ENCODE data around the gene VPREB3. TPM values are rescaled to one million over a fixed set of nuclear protein-coding genes. Genes with fewer than 3 reads are reported as not detected.

VPREB3 gene
- total and polyA plus RNA-seq, 4 donors: 0.69 to 3.2 (median 1.8) TPM; not detected in 1

DNA sequence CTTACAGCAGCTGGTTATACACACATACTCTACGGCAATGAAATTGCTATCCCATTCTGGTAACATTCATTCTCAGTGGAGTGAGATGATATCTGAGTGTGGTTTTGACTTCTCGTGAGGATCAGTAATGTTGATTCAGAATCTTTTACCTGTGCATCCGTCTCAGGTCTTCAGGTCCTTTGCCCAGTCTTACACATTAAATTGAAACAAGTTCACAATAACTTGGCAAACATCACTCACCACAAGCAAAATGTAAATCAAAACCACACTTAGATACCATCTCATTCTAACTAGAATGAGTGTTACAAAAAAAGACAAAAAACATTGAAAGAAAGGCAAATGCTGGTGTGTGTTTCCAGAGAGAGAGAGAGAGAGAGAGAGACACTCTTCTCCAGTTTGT, 49.4 kb downstream of the VPREB3 start:
- peaks cover 2 to 76% (median 61%) of the 10 kb centered on the region in 4 donors for H3K36me3 ChIP-seq (ENCODE audit: control insufficient read depth in 4 of 4, insufficient read depth in 3 of 4, low read depth in 1 of 4, low read length in 3 of 4)
- no peaks in the 10 kb centered on the region for H3K27me3 ChIP-seq (ENCODE audit: control insufficient read depth in 4 of 4, insufficient read depth in 4 of 4, low read length in 3 of 4)
- no peak for TF ChIP-seq EGR1 (IDR thresholded peaks at IDR 0.05; ENCODE audit: low read depth in 2 of 2)
- TF ChIP-seq HNF4G (IDR thresholded peaks at IDR 0.05): no peak
- no peak for TF ChIP-seq TAF1 (conservative IDR thresholded peaks at IDR 0.05)
- TF ChIP-seq YY1 (IDR thresholded peaks at IDR 0.05): no peak
- TF ChIP-seq NR2F2 (IDR thresholded peaks at IDR 0.05): no peak
- TF ChIP-seq, protein P1, sequence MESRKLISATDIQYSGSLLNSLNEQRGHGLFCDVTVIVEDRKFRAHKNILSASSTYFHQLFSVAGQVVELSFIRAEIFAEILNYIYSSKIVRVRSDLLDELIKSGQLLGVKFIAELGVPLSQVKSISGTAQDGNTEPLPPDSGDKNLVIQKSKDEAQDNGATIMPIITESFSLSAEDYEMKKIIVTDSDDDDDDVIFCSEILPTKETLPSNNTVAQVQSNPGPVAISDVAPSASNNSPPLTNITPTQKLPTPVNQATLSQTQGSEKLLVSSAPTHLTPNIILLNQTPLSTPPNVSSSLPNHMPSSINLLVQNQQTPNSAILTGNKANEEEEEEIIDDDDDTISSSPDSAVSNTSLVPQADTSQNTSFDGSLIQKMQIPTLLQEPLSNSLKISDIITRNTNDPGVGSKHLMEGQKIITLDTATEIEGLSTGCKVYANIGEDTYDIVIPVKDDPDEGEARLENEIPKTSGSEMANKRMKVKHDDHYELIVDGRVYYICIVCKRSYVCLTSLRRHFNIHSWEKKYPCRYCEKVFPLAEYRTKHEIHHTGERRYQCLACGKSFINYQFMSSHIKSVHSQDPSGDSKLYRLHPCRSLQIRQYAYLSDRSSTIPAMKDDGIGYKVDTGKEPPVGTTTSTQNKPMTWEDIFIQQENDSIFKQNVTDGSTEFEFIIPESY (IDR thresholded peaks at IDR 0.05): no peak
- TF ChIP-seq, protein P2, sequence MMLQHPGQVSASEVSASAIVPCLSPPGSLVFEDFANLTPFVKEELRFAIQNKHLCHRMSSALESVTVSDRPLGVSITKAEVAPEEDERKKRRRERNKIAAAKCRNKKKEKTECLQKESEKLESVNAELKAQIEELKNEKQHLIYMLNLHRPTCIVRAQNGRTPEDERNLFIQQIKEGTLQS (IDR thresholded peaks at IDR 0.05): no peak
- TF ChIP-seq FOXA2 (IDR thresholded peaks at IDR 0.05): no peak
- H3K27ac ChIP-seq (ENCODE audit: low read depth in 1 of 2, low read length in 2 of 2): no peak overlapping the region
- WGBS: 95% methylated on average over 3 of the region's 3 CpGs
- no peaks in the 10 kb centered on the region for H3K9me3 ChIP-seq (ENCODE audit: control insufficient read depth in 4 of 4, low read length in 3 of 4)
- no peak overlapping the region for H3K4me3 ChIP-seq (ENCODE audit: low read depth in 1 of 3, low read length in 3 of 3)
- H3K9ac ChIP-seq (ENCODE audit: low read depth in 1 of 2, low read length in 2 of 2): no peak overlapping the region
- H3K4me1 ChIP-seq (ENCODE audit: control insufficient read depth in 4 of 4, insufficient read depth in 4 of 4, low read length in 3 of 4): no peaks in the 10 kb centered on the region
- DNase-seq (ENCODE audit: low spot score): no peak

DNA sequence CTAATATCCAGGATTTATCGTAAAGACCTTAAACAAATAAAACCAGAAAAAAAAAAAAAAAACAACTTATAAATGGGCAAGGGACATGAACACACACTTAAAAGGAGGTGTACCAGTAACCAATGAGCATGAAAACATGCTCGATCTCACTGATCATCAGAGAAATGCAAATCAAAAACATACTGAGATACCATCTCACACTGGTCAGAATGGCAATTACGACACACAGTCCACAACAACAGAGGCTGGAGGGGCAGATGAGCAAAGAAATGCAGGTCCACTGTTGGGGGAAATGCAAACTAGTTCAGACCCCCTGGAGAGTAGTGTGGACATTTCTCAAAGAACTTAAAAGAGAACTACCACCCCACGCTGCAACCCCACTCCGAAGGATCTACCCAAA, 50.2 kb downstream of the VPREB3 start:
- WGBS: 96% methylated on average over 5 of the region's 5 CpGs
- H3K4me1 ChIP-seq (ENCODE audit: control insufficient read depth in 4 of 4, insufficient read depth in 4 of 4, low read length in 3 of 4): no peaks in the 10 kb centered on the region
- peaks cover under 1 to 70% (median 60%) of the 10 kb centered on the region in 4 donors for H3K36me3 ChIP-seq (ENCODE audit: control insufficient read depth in 4 of 4, insufficient read depth in 3 of 4, low read depth in 1 of 4, low read length in 3 of 4)
- no peaks in the 10 kb centered on the region for H3K9me3 ChIP-seq (ENCODE audit: control insufficient read depth in 4 of 4, low read length in 3 of 4)
- no peak overlapping the region for H3K9ac ChIP-seq (ENCODE audit: low read depth in 1 of 2, low read length in 2 of 2)
- no peak overlapping the region for H3K4me3 ChIP-seq (ENCODE audit: low read depth in 1 of 3, low read length in 3 of 3)
- TF ChIP-seq, protein P2 (IDR thresholded peaks at IDR 0.05): no peak
- no peaks in the 10 kb centered on the region for H3K27me3 ChIP-seq (ENCODE audit: control insufficient read depth in 4 of 4, insufficient read depth in 4 of 4, low read length in 3 of 4)
- DNase-seq (ENCODE audit: low spot score): no peak
- H3K27ac ChIP-seq (ENCODE audit: low read depth in 1 of 2, low read length in 2 of 2): no peak overlapping the region

Other genes starting within 250 kb of the VPREB3 start
- 10 to 100 TPM in 1 of 2 donors, not detected in 1; 17.4 TPM for gene IGLL1, start 174.1 kb downstream of the VPREB3 start, total RNA-seq
- gene IGLL1, start 174.1 kb downstream of the VPREB3 start, polyA plus RNA-seq: not detected
- gene DRICH1, start 122.1 kb downstream of the VPREB3 start, total RNA-seq: under 1 TPM; 0.08 to 0.33 TPM
- gene DRICH1, start 122.1 kb downstream of the VPREB3 start, polyA plus RNA-seq: not detected
- gene RGL4, start 63.4 kb downstream of the VPREB3 start, total RNA-seq: 1 to 10 TPM in 1 of 2 donors, under 1 TPM in 1; 0.75 to 6.2 TPM
- gene RGL4, start 63.4 kb downstream of the VPREB3 start, polyA plus RNA-seq: under 1 TPM; 0.25 to 0.37 TPM
- gene ZNF70, start 3.3 kb downstream of the VPREB3 start, total RNA-seq: 1 to 10 TPM; 1.2 to 1.9 TPM
- gene ZNF70, start 3.3 kb downstream of the VPREB3 start, polyA plus RNA-seq: under 1 TPM; 0.14 to 0.20 TPM
- under 1 TPM; 0.14 to 0.17 TPM for gene C22orf15, start 8.6 kb upstream of the VPREB3 start, total RNA-seq
- gene C22orf15, start 8.6 kb upstream of the VPREB3 start, polyA plus RNA-seq: under 1 TPM; 0.03 to 0.10 TPM
- 10 to 100 TPM; 13.4 to 24.0 TPM for gene CHCHD10, start 13.5 kb upstream of the VPREB3 start, total RNA-seq
- 100 to 1,000 TPM; 254 to 784 TPM for gene CHCHD10, start 13.5 kb upstream of the VPREB3 start, polyA plus RNA-seq
- 10 to 100 TPM in 1 of 2 donors, under 1 TPM in 1; 0.33 to 33.7 TPM for gene MMP11, start 18.4 kb upstream of the VPREB3 start, total RNA-seq
- under 1 TPM; 0.33 to 0.89 TPM for gene MMP11, start 18.4 kb upstream of the VPREB3 start, polyA plus RNA-seq
- gene SMARCB1, start 32.5 kb upstream of the VPREB3 start, total RNA-seq: 10 to 100 TPM; 15.1 to 19.4 TPM
- 10 to 100 TPM; 18.8 to 22.5 TPM for gene SMARCB1, start 32.5 kb upstream of the VPREB3 start, polyA plus RNA-seq
- 1 to 10 TPM; 1.0 to 4.5 TPM for gene DERL3, start 84.6 kb upstream of the VPREB3 start, total RNA-seq
- gene DERL3, start 84.6 kb upstream of the VPREB3 start, polyA plus RNA-seq: 1 to 10 TPM; 3.3 to 9.3 TPM
- gene SLC2A11, start 103.5 kb upstream of the VPREB3 start, total RNA-seq: 1 to 10 TPM; 5.0 to 9.0 TPM
- 1 to 10 TPM; 3.4 to 3.5 TPM for gene SLC2A11, start 103.5 kb upstream of the VPREB3 start, polyA plus RNA-seq
- gene MIF, start 140.0 kb upstream of the VPREB3 start, total RNA-seq: 100 to 1,000 TPM; 108 to 207 TPM
- gene MIF, start 140.0 kb upstream of the VPREB3 start, polyA plus RNA-seq: 1,000 to 10,000 TPM in 1 of 2 donors, 100 to 1,000 TPM in 1; 399 to 1,047 TPM
- 10 to 100 TPM in 1 of 2 donors, 1 to 10 TPM in 1; 8.0 to 12.7 TPM for gene GSTT2B, start 206.8 kb upstream of the VPREB3 start, total RNA-seq
- 10 to 100 TPM in 1 of 2 donors, 1 to 10 TPM in 1; 9.9 to 16.8 TPM for gene GSTT2B, start 206.8 kb upstream of the VPREB3 start, polyA plus RNA-seq
- gene DDTL, start 212.5 kb upstream of the VPREB3 start, total RNA-seq: 1 to 10 TPM; 6.3 to 9.5 TPM
- gene DDTL, start 212.5 kb upstream of the VPREB3 start, polyA plus RNA-seq: 10 to 100 TPM in 1 of 2 donors, 1 to 10 TPM in 1; 7.0 to 18.7 TPM
- gene DDT, start 220.0 kb upstream of the VPREB3 start, total RNA-seq: 100 to 1,000 TPM; 352 to 460 TPM
- 1,000 to 10,000 TPM; 1,143 to 1,291 TPM for gene DDT, start 220.0 kb upstream of the VPREB3 start, polyA plus RNA-seq
- gene GSTT2, start 225.7 kb upstream of the VPREB3 start, total RNA-seq: under 1 TPM; 0.19 to 0.92 TPM
- gene GSTT2, start 225.7 kb upstream of the VPREB3 start, polyA plus RNA-seq: 1 to 10 TPM in 1 of 2 donors, under 1 TPM in 1; 0.37 to 1.2 TPM